H9 (cell line): ENCODE data around the gene BRSK1. TPM values are rescaled to one million over a fixed set of nuclear protein-coding genes. Genes with fewer than 3 reads are reported as not detected.

ENCODE experiments used
- DNase-seq: peaks from one replicate; pipeline ENCODE4 v3.0.0-alpha.2; 2017
- H2AFZ ChIP-seq: one replicate; pipeline ENCODE4 v1.6.1; 2013; ENCODE audit warnings: mild to moderate bottlenecking, low read length, control low read depth, moderate library complexity
- H2AK5ac ChIP-seq: 2 replicates; pipeline ENCODE4 v1.6.1; 2013; ENCODE audit warnings: low read length, control low read depth, mixed read lengths; ENCODE audit not compliant: insufficient read length
- H2BK120ac ChIP-seq: one replicate; pipeline ENCODE4 v1.6.1; 2013; ENCODE audit warnings: low read depth, mild to moderate bottlenecking, low read length, control low read depth, inconsistent platforms; ENCODE audit not compliant: poor library complexity, severe bottlenecking
- H2BK12ac ChIP-seq: 2 replicates; pipeline ENCODE4 v1.6.1; 2013; ENCODE audit warnings: low read length, control low read depth, mixed read lengths, low read depth; ENCODE audit not compliant: insufficient read length
- H2BK15ac ChIP-seq: 2 replicates; pipeline ENCODE4 v1.6.1; 2013; ENCODE audit warnings: low read depth, low read length, control low read depth
- H2BK20ac ChIP-seq: one replicate; pipeline ENCODE4 v1.6.1; 2013; ENCODE audit warnings: low read depth, mild to moderate bottlenecking, low read length, control low read depth, inconsistent platforms; ENCODE audit not compliant: poor library complexity, severe bottlenecking
- H2BK5ac ChIP-seq: 2 replicates; pipeline ENCODE4 v1.6.1; 2013; ENCODE audit warnings: low read length, control low read depth, mixed read lengths; ENCODE audit not compliant: insufficient read length
- H3K14ac ChIP-seq: 2 replicates; pipeline ENCODE4 v1.6.1; 2013; ENCODE audit warnings: low read length, control low read depth; ENCODE audit not compliant: insufficient read depth
- H3K18ac ChIP-seq: 2 replicates; pipeline ENCODE4 v1.6.1; 2013; ENCODE audit warnings: low read depth, mild to moderate bottlenecking, mixed read lengths, low read length, control low read depth; ENCODE audit not compliant: insufficient read length
- H3K23ac ChIP-seq: 2 replicates; pipeline ENCODE4 v1.6.1; 2013; ENCODE audit warnings: low read length, control low read depth, mixed read lengths, low read depth; ENCODE audit not compliant: insufficient read length
- H3K23me2 ChIP-seq: 2 replicates; pipeline ENCODE4 v1.6.1; 2013; ENCODE audit warnings: low read depth, mild to moderate bottlenecking, mixed read lengths, low read length, control low read depth; ENCODE audit not compliant: insufficient read length, poor library complexity, severe bottlenecking
- H3K27ac ChIP-seq: 2 replicates; pipeline ENCODE4 v1.5.1; 2013; ENCODE audit warnings: low read length, control low read depth, mixed read lengths, low read depth; ENCODE audit not compliant: insufficient read length
- H3K27me3 ChIP-seq: 2 replicates; pipeline ENCODE4 v1.6.1; 2013; ENCODE audit warnings: low read length, control low read depth, inconsistent platforms; ENCODE audit not compliant: insufficient read depth
- H3K4ac ChIP-seq: 2 replicates; pipeline ENCODE4 v1.6.1; 2013; ENCODE audit warnings: low read depth, mild to moderate bottlenecking, control low read depth, inconsistent platforms, low read length, moderate library complexity
- H3K4me1 ChIP-seq: 2 replicates; pipeline ENCODE4 v1.6.1; 2013; ENCODE audit warnings: low read length, control low read depth, inconsistent platforms; ENCODE audit not compliant: insufficient read depth
- H3K4me2 ChIP-seq: 2 replicates; pipeline ENCODE4 v1.6.1; 2013; ENCODE audit warnings: low read length, control low read depth, mixed read lengths; ENCODE audit not compliant: insufficient read length, insufficient read depth
- H3K56ac ChIP-seq: 2 replicates; pipeline ENCODE4 v1.6.1; 2013; ENCODE audit warnings: low read depth, mild to moderate bottlenecking, mixed read lengths, low read length, control low read depth; ENCODE audit not compliant: insufficient read length
- H3K79me1 ChIP-seq: 2 replicates; pipeline ENCODE4 v1.6.1; 2013; ENCODE audit warnings: low read depth, mild to moderate bottlenecking, moderate library complexity, low read length, control low read depth, inconsistent platforms; ENCODE audit not compliant: insufficient read depth, poor library complexity, severe bottlenecking
- H3K79me2 ChIP-seq: 2 replicates; pipeline ENCODE4 v1.6.1; 2013; ENCODE audit warnings: low read length, control low read depth, inconsistent platforms; ENCODE audit not compliant: insufficient read depth
- H3K9ac ChIP-seq: 2 replicates; pipeline ENCODE4 v1.6.1; 2013; ENCODE audit warnings: low read length, control low read depth, mixed read lengths; ENCODE audit not compliant: insufficient read length; ENCODE audit errors: extremely low read depth
- H3K9me3 ChIP-seq: one replicate; pipeline ENCODE4 v1.6.1; 2013; ENCODE audit warnings: low read depth, low read length, inconsistent platforms; ENCODE audit not compliant: control insufficient read depth
- H3T11ph ChIP-seq: one replicate; pipeline ENCODE4 v1.6.1; 2013; ENCODE audit warnings: mild to moderate bottlenecking, low read length, control low read depth, inconsistent platforms
- H4K20me1 ChIP-seq: one replicate; pipeline ENCODE4 v1.6.1; 2013; ENCODE audit not compliant: control insufficient read depth, insufficient read length, insufficient read depth
- H4K5ac ChIP-seq: 2 replicates; pipeline ENCODE4 v1.6.1; 2013; ENCODE audit warnings: low read depth, mild to moderate bottlenecking, mixed read lengths, low read length, control low read depth; ENCODE audit not compliant: insufficient read length
- H4K8ac ChIP-seq: replicated peaks from 2 replicates; pipeline ENCODE4 v1.6.1; 2013; ENCODE audit warnings: low read length, control low read depth, mixed read lengths, low read depth; ENCODE audit not compliant: insufficient read length
- H4K91ac ChIP-seq: 2 replicates; pipeline ENCODE4 v1.6.1; 2013; ENCODE audit warnings: low read depth, mild to moderate bottlenecking, moderate library complexity, mixed read lengths, low read length, control low read depth; ENCODE audit not compliant: insufficient read length
- H3K27ac Mint-ChIP-seq, 3 experiments: 2 replicates in 2 of 3; 3 replicates in 1 of 3; pipeline ENCODE4 v1.8.0; 2020 to 2021; ENCODE audit warnings: mixed read lengths in 3 of 3, mild to moderate bottlenecking in 1 of 3, moderate library complexity in 1 of 3
- H3K27me3 Mint-ChIP-seq: 2 replicates; pipeline ENCODE4 v1.8.0; 2021; ENCODE audit warnings: low read depth, mild to moderate bottlenecking, moderate library complexity, mixed read lengths
- H3K36me3 Mint-ChIP-seq, 3 experiments: 2 replicates in 2 of 3; 3 replicates in 1 of 3; pipeline ENCODE4 v1.8.0; 2020 to 2021; ENCODE audit warnings: low read depth in 3 of 3, mixed read lengths in 3 of 3; ENCODE audit not compliant: insufficient read depth in 1 of 3
- H3K4me1 Mint-ChIP-seq, 2 experiments: 2 replicates each; pipeline ENCODE4 v1.8.0; 2020; ENCODE audit warnings: mixed read lengths in 2 of 2
- H3K4me3 Mint-ChIP-seq, 2 experiments: 2 replicates in 1 of 2; 3 replicates in 1 of 2; pipeline ENCODE4 v1.8.0; 2020 to 2021; ENCODE audit warnings: mild to moderate bottlenecking in 2 of 2, mixed read lengths in 2 of 2, moderate library complexity in 1 of 2
- H3K9me3 Mint-ChIP-seq, 2 experiments: 2 replicates in 1 of 2; 3 replicates in 1 of 2; pipeline ENCODE4 v1.8.0; 2020; ENCODE audit warnings: mild to moderate bottlenecking in 2 of 2, mixed read lengths in 2 of 2, moderate library complexity in 1 of 2
- WGBS: extraction: QIAGEN DNeasy Blood & Tissue Kit; methylation state at CpG from one replicate; pipeline ENCODE4 v1.1.7; 2013; ENCODE audit warnings: missing lambda C conversion rate, low lambda C conversion rate, mixed read lengths; ENCODE audit not compliant: insufficient read length; ENCODE audit errors: extremely low coverage; 5-methylcytosine and 5-hydroxymethylcytosine counted together
- total RNA-seq: library from RNA; stranded (reverse); gene quantifications from 2 replicates; pipeline ENCODE4 v1.2.1, GENCODE V29; 2021
- TF ChIP-seq, protein P1 (sequence below): fragments of 200-600 bp; sonication (generic); conservative IDR thresholded peaks from 3 replicates; pipeline ENCODE4 v1.8.0; 2021; ENCODE audit warnings: antibody characterized with exemption, mild to moderate bottlenecking

The BRSK1 gene
- total RNA-seq, 1 experiment from 2014 or later: 43.5 TPM

DNA sequence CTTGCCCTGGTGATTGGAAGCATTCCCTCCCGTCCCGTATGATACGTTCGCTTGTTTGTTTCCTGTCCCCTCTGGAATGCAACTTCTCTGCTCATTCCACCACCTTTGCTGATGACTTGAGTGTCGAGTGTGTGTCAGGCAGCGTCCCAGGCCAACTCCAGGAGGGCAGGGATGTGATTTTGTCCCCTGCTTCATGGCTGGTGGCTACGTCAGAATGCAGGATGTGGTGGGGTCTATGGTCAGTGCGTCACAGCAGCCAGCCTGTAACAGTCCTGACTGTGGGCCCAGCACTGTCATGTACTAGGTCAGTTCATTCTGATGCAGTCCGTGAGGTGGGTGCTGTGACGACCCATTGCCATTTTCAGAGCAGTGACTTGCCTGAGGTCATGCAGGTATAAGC, 16.2 kb downstream of the BRSK1 start:
- TF ChIP-seq, protein P1, sequence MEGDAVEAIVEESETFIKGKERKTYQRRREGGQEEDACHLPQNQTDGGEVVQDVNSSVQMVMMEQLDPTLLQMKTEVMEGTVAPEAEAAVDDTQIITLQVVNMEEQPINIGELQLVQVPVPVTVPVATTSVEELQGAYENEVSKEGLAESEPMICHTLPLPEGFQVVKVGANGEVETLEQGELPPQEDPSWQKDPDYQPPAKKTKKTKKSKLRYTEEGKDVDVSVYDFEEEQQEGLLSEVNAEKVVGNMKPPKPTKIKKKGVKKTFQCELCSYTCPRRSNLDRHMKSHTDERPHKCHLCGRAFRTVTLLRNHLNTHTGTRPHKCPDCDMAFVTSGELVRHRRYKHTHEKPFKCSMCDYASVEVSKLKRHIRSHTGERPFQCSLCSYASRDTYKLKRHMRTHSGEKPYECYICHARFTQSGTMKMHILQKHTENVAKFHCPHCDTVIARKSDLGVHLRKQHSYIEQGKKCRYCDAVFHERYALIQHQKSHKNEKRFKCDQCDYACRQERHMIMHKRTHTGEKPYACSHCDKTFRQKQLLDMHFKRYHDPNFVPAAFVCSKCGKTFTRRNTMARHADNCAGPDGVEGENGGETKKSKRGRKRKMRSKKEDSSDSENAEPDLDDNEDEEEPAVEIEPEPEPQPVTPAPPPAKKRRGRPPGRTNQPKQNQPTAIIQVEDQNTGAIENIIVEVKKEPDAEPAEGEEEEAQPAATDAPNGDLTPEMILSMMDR: no peak
- H3T11ph ChIP-seq: no peak overlapping the region
- H4K8ac ChIP-seq: no peak overlapping the region
- no peak overlapping the region for H2AK5ac ChIP-seq
- no peaks in the 10 kb centered on the region for H3K23me2 ChIP-seq
- H3K79me1 ChIP-seq: no peaks in the 10 kb centered on the region
- no peaks in the 10 kb centered on the region for H3K27me3 ChIP-seq
- no peak overlapping the region for H4K5ac ChIP-seq
- H2AFZ ChIP-seq: no peak overlapping the region
- H3K4me2 ChIP-seq: no peak overlapping the region
- no peak overlapping the region for H2BK120ac ChIP-seq
- no peaks in the 10 kb centered on the region; the same call in 1 of the 2 replicates for H3K27me3 Mint-ChIP-seq
- no peak overlapping the region for H3K9ac ChIP-seq
- no peaks in the 10 kb centered on the region for H3K9me3 Mint-ChIP-seq
- no peak overlapping the region for H2BK15ac ChIP-seq
- no peak overlapping the region for H3K4ac ChIP-seq
- H3K18ac ChIP-seq: no peak overlapping the region
- no peak overlapping the region for H3K14ac ChIP-seq
- no peaks in the 10 kb centered on the region; the same call in 1 of the 2 replicates for H3K4me1 ChIP-seq
- no peak overlapping the region for H2BK5ac ChIP-seq
- H3K9me3 ChIP-seq: no peaks in the 10 kb centered on the region
- H3K36me3 Mint-ChIP-seq: peaks cover 31 to 63% (median 60%) of the 10 kb centered on the region in 3 experiments; a peak in 6 of 7 replicates
- H2BK20ac ChIP-seq: no peak overlapping the region
- no peaks in the 10 kb centered on the region for H3K79me2 ChIP-seq
- no peak overlapping the region for H4K91ac ChIP-seq
- peaks cover 13 to 23% of the 10 kb centered on the region in 2 experiments for H3K4me1 Mint-ChIP-seq
- no peak overlapping the region for H3K27ac ChIP-seq
- WGBS: no CpG with 5 or more reads among the region's 10 CpGs
- DNase-seq: no peak
- peak overlapping the region in 1 of 3 experiments; percentile 9; a peak in 1 of 7 replicates for H3K27ac Mint-ChIP-seq
- H4K20me1 ChIP-seq: no peaks in the 10 kb centered on the region
- H3K4me3 Mint-ChIP-seq: no peak overlapping the region
- H3K56ac ChIP-seq: no peak overlapping the region
- no peak overlapping the region for H3K23ac ChIP-seq
- no peak overlapping the region for H2BK12ac ChIP-seq
